Gastroesophageal sphincter (tissue), 4 donors: Measurements from ENCODE around the gene NPFFR1. TPM values are rescaled to one million over a fixed set of nuclear protein-coding genes. Genes with fewer than 3 reads are reported as not detected.

Experiments used
- ATAC-seq: fragments of 150-250 bp; one replicate; pipeline ENCODE4 v1.9.1; 2016; ENCODE audit warnings: mild to moderate bottlenecking, moderate library complexity
- H3K27ac ChIP-seq, 4 donors: fragments of 200-600 bp; sonication (generic) in 3 of 4; 1 replicate in 3 of 4; 2 replicates in 1 of 4; pipeline ENCODE4 v1.5.1; 2016 to 2019
- H3K27me3 ChIP-seq: fragments of 200-600 bp; sonication (generic); one replicate; pipeline ENCODE4 v1.5.1; 2019
- H3K36me3 ChIP-seq, 2 donors: fragments of 200-600 bp; sonication (generic); one replicate each; pipeline ENCODE4 v1.5.1; 2019; ENCODE audit warnings: control low read depth in 1 of 2
- H3K4me1 ChIP-seq, 3 donors: fragments of 200-600 bp; sonication (generic); 1 replicate in 2 of 3; 2 replicates in 1 of 3; pipeline ENCODE4 v1.5.1; 2016 to 2019; ENCODE audit warnings: control low read depth in 2 of 3
- H3K4me3 ChIP-seq, 2 donors: fragments of 200-600 bp; sonication (generic); one replicate each; pipeline ENCODE4 v1.5.1; 2019; ENCODE audit warnings: mild to moderate bottlenecking in 1 of 2, moderate library complexity in 1 of 2
- H3K9me3 ChIP-seq, 3 donors: fragments of 200-600 bp; sonication (generic); one replicate each; pipeline ENCODE4 v1.5.1; 2017 to 2019; ENCODE audit warnings: control low read depth in 2 of 3
- CTCF ChIP-seq, 4 experiments: fragments of 200-600 bp in 2 of 4; fragments of 450-650 bp in 2 of 4; sonication (generic) in 1 of 4; IDR thresholded peaks; one replicate each; pipeline ENCODE4 v1.5.1; 2017 to 2019; ENCODE audit warnings: antibody characterized with exemption in 4 of 4, mild to moderate bottlenecking in 2 of 4, moderate library complexity in 2 of 4
- EP300 ChIP-seq: sonication (generic); formaldehyde crosslinking; IDR thresholded peaks from one replicate; pipeline ENCODE4 v1.6.1; 2017; ENCODE audit warnings: antibody characterized with exemption, mild to moderate bottlenecking
- POLR2A ChIP-seq, 2 donors: fragments of 450-650 bp; IDR thresholded peaks; one replicate each; pipeline ENCODE4 v1.6.1; 2017; ENCODE audit warnings: antibody characterized with exemption in 2 of 2, mild to moderate bottlenecking in 2 of 2, moderate library complexity in 1 of 2
- POLR2AphosphoS5 ChIP-seq: sonication (generic); formaldehyde crosslinking; IDR thresholded peaks from one replicate; pipeline ENCODE4 v1.6.1; 2017; ENCODE audit warnings: antibody characterized with exemption
- WGBS, 2 donors: methylation state at CpG; one replicate each; pipeline ENCODE4 v1.1.5; 2018; ENCODE audit warnings: low coverage in 1 of 2; 5-methylcytosine and 5-hydroxymethylcytosine counted together
- total RNA-seq, 4 donors: library from RNA; depleted of rRNA; stranded (reverse); fragments of >200 nt; gene quantifications; one replicate each; pipeline ENCODE4 v1.1.0, GENCODE V29; 2016

NPFFR1 gene
- total RNA-seq, 4 donors from 2014 or later: under 0.01 to 0.04 (median under 0.01) TPM; not detected in 1

DNA sequence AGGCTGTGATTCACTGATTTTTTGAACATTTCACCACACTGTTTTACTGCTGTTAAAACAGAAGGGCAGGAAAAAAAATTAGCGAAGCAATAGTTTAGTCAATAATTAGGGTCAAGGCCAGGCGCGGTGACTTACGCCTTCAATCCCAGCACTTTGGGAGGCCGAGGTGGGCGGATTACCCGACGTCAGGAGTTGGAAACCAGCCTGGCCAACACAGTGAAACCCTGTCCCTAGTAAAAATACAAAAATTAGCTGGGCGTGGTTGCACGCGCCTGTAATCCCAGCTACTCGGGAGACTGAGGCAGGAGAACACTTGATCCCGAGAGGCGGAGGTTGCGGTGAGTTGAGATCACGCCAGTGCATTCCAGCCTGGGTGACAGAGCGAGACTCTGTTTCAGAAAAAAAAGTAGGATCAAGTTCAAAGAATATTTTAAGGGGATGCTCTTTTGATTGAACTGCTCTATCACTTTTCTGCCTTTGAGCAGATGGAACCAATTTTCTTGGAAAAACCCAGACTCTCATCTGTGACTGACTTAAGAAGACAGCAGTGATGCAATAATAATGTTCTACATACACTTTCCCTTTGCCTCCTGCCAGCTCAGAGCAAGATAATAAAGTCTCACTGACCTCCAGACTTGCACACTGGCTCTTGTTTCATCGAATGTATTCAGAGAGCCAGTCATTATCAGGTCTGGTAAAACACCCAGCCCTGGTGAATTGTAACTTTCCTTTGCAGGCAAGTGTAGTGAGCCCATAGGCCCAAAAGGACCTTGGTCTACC is 48.9 kb downstream of the NPFFR1 start:
- Histone ChIP-seq H3K27ac (peak overlapping the region in 1 of 4 donors; percentile 25), H3K9me3 (no peaks in the 10 kb centered on the region), H3K27me3 (no peaks in the 10 kb centered on the region), H3K4me1 (peaks cover 0 to 31% (median 7%) of the 10 kb centered on the region in 3 donors), H3K36me3 (peaks cover 0 to 3% of the 10 kb centered on the region in 2 donors), H3K4me3 (no peak overlapping the region)
- WGBS, 2 donors: 83 to 86% methylated on average over 4 to 17 of the region's 18 CpGs
- TF ChIP-seq POLR2AphosphoS5 (no peak), EP300 (no peak), POLR2A (IDR thresholded peaks at IDR 0.05) (no peak), CTCF (IDR thresholded peaks at IDR 0.05) (no peak)
- peak; percentile 21 for ATAC-seq

GRCh38 chr10:70233939-70234300 is 49.9 kb downstream of the NPFFR1 start:
- H3K4me3 ChIP-seq: peak overlapping the region; percentile 11 to 91
- H3K36me3 ChIP-seq: peaks cover 0 to 5% of the 10 kb centered on the region in 2 donors
- no peaks in the 10 kb centered on the region for H3K9me3 ChIP-seq
- TF ChIP-seq CTCF (IDR thresholded peaks at IDR 0.05) (no peak), EP300 (no peak), POLR2AphosphoS5 (no peak), POLR2A (IDR thresholded peaks at IDR 0.05) (no peak)
- H3K27ac ChIP-seq: peak overlapping the region in 3 of 4 donors; percentile 74 to 85 (median 84)
- WGBS, 2 donors: 0% methylated on average over 3 of the region's 8 CpGs; no CpG with 5 or more reads in 1 of the 2 donors
- ATAC-seq: no peak
- peaks cover 0 to 31% (median 7%) of the 10 kb centered on the region in 3 donors for H3K4me1 ChIP-seq
- no peaks in the 10 kb centered on the region for H3K27me3 ChIP-seq

GRCh38 chr10:70233109-70233938 is 50.5 kb downstream of the NPFFR1 start, which contains the start of gene PPA1:
TSS of gene PPA1 (minus strand) at chr10:70233429. CDS start at chr10:70233327, 102 bp downstream.
- peaks cover 0 to 37% (median 7%) of the 10 kb centered on the region in 3 donors for H3K4me1 ChIP-seq
- H3K27ac ChIP-seq: peak within 1 kb of the TSS; percentile 5 to 85 (median 79)
- H3K4me3 ChIP-seq: peak within 1 kb of the TSS; percentile 72 to 91
- H3K27me3 ChIP-seq: no peaks in the 10 kb centered on the region
- H3K36me3 ChIP-seq: peaks cover 0 to 5% of the 10 kb centered on the region in 2 donors
- 2% methylated on average over 6 to 12 of the region's 74 CpGs for WGBS, 2 donors
- no peak for TF ChIP-seq CTCF (IDR thresholded peaks at IDR 0.05)
- TF ChIP-seq EP300: no peak
- peak; percentile 70 to 89 for TF ChIP-seq POLR2A (IDR thresholded peaks at IDR 0.05)
- peak; percentile 91 for TF ChIP-seq POLR2AphosphoS5
- peak; percentile 98 for ATAC-seq
- no peaks in the 10 kb centered on the region for H3K9me3 ChIP-seq

- Histone ChIP-seq H3K36me3 (peaks cover 0 to 5% of the 10 kb centered on the region in 2 donors), H3K4me3 (peak overlapping the region; percentile 72 to 91), H3K27me3 (no peaks in the 10 kb centered on the region), H3K9me3 (no peaks in the 10 kb centered on the region), H3K4me1 (peaks cover 2 to 42% (median 7%) of the 10 kb centered on the region in 3 donors), H3K27ac (peak overlapping the region; percentile 5 to 85 (median 79))
- no peak for ATAC-seq
- WGBS, 2 donors: 0% methylated on average over 1 of the region's 18 CpGs; no CpG with 5 or more reads in 1 of the 2 donors
- no peak for TF ChIP-seq CTCF (IDR thresholded peaks at IDR 0.05)
- no peak for TF ChIP-seq POLR2A (IDR thresholded peaks at IDR 0.05)
- no peak for TF ChIP-seq POLR2AphosphoS5
- no peak for TF ChIP-seq EP300
Observed at GRCh38 chr10:70232859-70233108, 51.0 kb downstream of the NPFFR1 start.
